Measurements from ENCODE around the gene KRTAP1-5.

Gene KRTAP1-5

DNA sequence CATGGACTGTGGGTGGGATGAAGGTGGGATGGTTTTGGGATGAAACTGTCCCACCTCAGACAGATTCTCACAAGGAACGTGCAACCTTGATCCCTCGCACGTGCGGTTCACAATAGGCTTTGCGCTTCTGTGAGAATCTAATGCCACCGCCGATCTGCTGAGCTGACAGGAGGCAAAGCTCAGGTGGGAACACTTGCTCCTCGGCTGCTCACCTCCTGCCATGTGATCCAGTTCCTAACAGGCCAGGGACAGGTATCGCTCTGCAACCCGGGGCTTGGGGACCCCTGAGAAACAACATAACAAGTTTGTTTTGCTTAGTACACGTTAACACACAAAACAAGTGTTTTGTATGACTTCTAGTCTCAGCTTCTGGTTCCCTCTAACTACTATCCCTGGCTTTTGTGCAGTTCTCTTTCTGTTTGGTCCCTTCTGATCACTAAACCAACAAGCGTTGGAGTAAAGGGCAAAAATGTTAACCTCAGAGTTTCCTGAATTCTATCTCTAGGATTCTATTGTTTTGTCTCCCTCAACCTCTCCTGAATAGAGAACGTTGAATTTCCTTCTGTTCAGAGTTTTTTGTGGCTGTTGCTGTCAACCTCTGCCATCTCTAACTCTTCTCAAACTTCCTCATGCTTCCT is 10.3 kb downstream of the KRTAP1-5 start:
- no peak for DNase-seq (ENCODE audit: low read depth)
- no peak for TF ChIP-seq POLR2A (IDR thresholded peaks at IDR 0.05; ENCODE audit: extremely low read depth, insufficient read length)
- TF ChIP-seq, protein P1, sequence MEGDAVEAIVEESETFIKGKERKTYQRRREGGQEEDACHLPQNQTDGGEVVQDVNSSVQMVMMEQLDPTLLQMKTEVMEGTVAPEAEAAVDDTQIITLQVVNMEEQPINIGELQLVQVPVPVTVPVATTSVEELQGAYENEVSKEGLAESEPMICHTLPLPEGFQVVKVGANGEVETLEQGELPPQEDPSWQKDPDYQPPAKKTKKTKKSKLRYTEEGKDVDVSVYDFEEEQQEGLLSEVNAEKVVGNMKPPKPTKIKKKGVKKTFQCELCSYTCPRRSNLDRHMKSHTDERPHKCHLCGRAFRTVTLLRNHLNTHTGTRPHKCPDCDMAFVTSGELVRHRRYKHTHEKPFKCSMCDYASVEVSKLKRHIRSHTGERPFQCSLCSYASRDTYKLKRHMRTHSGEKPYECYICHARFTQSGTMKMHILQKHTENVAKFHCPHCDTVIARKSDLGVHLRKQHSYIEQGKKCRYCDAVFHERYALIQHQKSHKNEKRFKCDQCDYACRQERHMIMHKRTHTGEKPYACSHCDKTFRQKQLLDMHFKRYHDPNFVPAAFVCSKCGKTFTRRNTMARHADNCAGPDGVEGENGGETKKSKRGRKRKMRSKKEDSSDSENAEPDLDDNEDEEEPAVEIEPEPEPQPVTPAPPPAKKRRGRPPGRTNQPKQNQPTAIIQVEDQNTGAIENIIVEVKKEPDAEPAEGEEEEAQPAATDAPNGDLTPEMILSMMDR (IDR thresholded peaks at IDR 0.05; ENCODE audit: low read depth, low read length) = no peak
- TF ChIP-seq MYC (IDR thresholded peaks at IDR 0.05; ENCODE audit: low read depth, low read length) = no peak
- TF ChIP-seq, protein P2, sequence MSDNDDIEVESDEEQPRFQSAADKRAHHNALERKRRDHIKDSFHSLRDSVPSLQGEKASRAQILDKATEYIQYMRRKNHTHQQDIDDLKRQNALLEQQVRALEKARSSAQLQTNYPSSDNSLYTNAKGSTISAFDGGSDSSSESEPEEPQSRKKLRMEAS (IDR thresholded peaks at IDR 0.05; ENCODE audit: low read depth, low read length) = no peak
- H3K4me3 ChIP-seq (ENCODE audit: low read depth, low read length) = no peak overlapping the region

DNA sequence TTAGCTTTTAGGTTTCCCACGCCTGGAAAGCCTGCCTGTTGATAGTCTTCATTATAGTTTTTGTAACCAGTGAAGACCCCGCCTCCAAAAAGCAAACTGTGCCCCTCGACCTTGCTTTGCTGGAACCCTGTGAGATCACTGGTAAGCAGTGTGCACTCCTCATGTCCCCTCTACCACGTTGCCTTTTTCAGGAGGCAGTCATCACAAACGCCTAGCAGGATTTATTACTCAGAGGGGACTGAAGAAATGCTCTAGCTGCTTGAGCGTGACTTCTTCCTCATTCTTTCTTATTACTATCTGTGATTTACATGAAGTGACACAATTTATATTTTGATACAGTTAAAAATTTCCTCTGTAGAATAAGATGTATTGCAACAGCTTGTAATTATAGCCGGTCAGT is 11.6 kb downstream of the KRTAP1-5 start:
- no peak overlapping the region for H3K4me3 ChIP-seq (ENCODE audit: low read depth, low read length)
- TF ChIP-seq, protein P2 (IDR thresholded peaks at IDR 0.05; ENCODE audit: low read depth, low read length) = no peak
- TF ChIP-seq MYC (IDR thresholded peaks at IDR 0.05; ENCODE audit: low read depth, low read length) (no peak), POLR2A (IDR thresholded peaks at IDR 0.05; ENCODE audit: extremely low read depth, insufficient read length) (no peak)
- TF ChIP-seq, protein P1 (IDR thresholded peaks at IDR 0.05; ENCODE audit: low read depth, low read length) = no peak
- no peak for DNase-seq (ENCODE audit: low read depth)

DNA sequence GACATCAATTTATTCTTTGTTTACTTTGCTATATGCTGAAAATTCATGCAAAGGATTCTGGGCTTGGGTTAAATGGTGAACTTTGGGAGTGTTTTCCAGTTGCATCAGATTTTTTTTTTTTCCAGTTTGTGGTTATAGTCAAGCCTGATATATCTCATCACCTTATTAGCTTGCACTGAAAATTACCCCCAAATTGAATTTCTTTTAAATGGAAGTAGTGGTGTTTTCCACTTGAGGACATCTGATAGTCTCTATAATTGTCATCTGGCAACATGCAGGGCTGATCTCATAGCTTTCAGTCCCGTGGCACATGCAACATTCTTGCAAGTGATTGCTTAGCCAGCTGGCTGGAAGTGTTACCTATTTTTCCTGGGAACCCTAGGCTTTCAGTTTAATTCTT is 13.4 kb downstream of the KRTAP1-5 start:
- no peak overlapping the region for H3K4me3 ChIP-seq (ENCODE audit: low read depth, low read length)
- DNase-seq (ENCODE audit: low read depth) = no peak
- TF ChIP-seq POLR2A (IDR thresholded peaks at IDR 0.05; ENCODE audit: extremely low read depth, insufficient read length) (no peak), MYC (IDR thresholded peaks at IDR 0.05; ENCODE audit: low read depth, low read length) (no peak)
- TF ChIP-seq, protein P2 (IDR thresholded peaks at IDR 0.05; ENCODE audit: low read depth, low read length) = no peak

DNA sequence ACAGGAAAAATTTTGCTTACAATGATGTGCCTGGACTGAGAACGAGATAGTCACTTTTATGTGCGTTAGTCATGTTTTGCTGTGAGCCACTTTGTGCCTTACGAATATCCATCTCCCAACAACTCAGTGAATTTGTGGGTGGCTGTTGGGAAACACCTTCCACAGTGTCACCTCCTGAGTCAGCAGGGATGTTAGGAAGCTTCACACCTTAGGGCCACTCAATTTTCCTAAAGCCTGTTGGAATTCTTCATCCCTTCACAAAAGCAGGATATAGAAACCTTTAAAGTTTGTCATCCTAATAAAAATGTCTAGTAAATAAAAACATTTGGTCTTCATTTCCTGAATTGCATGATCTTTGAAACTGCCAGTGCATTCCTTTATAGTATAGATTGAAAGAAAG is 13.8 kb downstream of the KRTAP1-5 start:
- no peak for DNase-seq (ENCODE audit: low read depth)
- TF ChIP-seq, protein P1 (IDR thresholded peaks at IDR 0.05; ENCODE audit: low read depth, low read length) = no peak
- TF ChIP-seq, protein P2 (IDR thresholded peaks at IDR 0.05; ENCODE audit: low read depth, low read length) = no peak
- no peak for TF ChIP-seq POLR2A (IDR thresholded peaks at IDR 0.05; ENCODE audit: extremely low read depth, insufficient read length)
- TF ChIP-seq MYC (IDR thresholded peaks at IDR 0.05; ENCODE audit: low read depth, low read length) = no peak
- H3K4me3 ChIP-seq (ENCODE audit: low read depth, low read length) = no peak overlapping the region

DNA sequence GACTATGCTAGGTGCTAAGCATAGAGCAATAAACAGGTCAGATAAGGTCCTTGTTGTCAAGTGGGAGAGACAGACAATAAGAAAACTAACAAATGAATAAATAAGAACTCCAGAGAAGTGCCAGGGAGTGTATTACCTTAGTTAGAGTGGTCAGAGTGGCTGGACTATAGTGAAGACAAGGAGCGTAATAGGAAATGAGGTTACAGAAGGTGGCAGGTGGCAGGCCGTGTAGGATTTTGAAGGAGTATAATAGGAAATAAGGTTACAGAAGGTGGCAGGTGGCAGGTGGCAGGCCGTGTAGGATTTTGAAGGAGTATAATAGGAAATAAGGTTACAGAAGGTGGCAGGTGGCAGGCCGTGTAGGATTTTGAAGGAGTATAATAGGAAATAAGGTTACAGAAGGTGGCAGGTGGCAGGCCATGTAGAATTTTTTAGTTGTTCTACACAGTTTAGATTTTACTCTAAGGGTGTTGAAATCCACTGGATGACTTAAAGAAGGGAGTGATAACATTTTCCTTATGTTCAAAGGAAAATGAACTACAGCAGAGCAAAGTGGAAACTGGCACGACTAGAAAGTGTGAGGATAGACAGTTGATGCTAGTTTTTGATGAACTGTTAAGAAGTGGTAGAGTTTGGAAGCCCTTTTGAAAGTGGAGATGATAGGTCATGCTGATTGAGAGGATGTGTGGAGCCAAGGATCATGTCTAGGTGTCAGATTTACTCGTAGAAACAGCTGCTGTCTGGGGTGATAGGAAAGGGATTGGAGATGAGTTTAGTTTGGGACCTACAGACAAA is 14.5 kb downstream of the KRTAP1-5 start:
- TF ChIP-seq POLR2A (IDR thresholded peaks at IDR 0.05; ENCODE audit: extremely low read depth, insufficient read length) (no peak), MYC (IDR thresholded peaks at IDR 0.05; ENCODE audit: low read depth, low read length) (no peak)
- TF ChIP-seq, protein P2 (IDR thresholded peaks at IDR 0.05; ENCODE audit: low read depth, low read length) = no peak
- TF ChIP-seq, protein P1 (IDR thresholded peaks at IDR 0.05; ENCODE audit: low read depth, low read length) = no peak
- DNase-seq (ENCODE audit: low read depth) = no peak
- H3K4me3 ChIP-seq (ENCODE audit: low read depth, low read length) = no peak overlapping the region

DNA sequence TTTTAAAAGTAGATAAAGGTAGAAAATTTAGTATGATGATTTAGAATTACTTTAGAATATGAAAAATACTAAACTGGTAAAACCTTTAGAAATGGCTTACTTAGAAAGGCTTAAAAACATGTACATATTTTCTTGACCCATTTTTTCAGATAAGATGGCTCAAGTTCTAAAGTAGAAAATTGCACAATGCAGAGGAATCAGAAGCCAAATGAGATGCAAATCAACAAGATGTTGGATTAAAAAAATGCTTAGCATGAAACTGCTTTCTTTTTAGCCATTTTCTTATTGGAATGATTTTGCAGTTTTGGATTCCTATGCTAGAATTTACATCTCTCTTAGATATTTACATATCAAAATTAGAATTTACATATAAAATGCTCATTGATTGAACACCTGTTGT is 16.6 kb downstream of the KRTAP1-5 start:
- no peak overlapping the region for H3K4me3 ChIP-seq (ENCODE audit: low read depth, low read length)
- TF ChIP-seq, protein P1 (IDR thresholded peaks at IDR 0.05; ENCODE audit: low read depth, low read length) = no peak
- no peak for TF ChIP-seq MYC (IDR thresholded peaks at IDR 0.05; ENCODE audit: low read depth, low read length)
- TF ChIP-seq, protein P2 (IDR thresholded peaks at IDR 0.05; ENCODE audit: low read depth, low read length) = no peak
- TF ChIP-seq POLR2A (IDR thresholded peaks at IDR 0.05; ENCODE audit: extremely low read depth, insufficient read length) = no peak
- no peak for DNase-seq (ENCODE audit: low read depth)
